D721Med (cell line): ENCODE results near the gene CELF5.

Source experiments
- DNase-seq: peaks from one replicate; pipeline ENCODE4 v3.0.0; 2011; ENCODE audit warnings: low spot score; ENCODE audit not compliant: insufficient read length
- FAIRE-seq: peaks from 2 replicates; lab custom pipeline; 2011; peaks lifted over from hg19 to GRCh38; lab: Jason Lieb, UNC
- CTCF ChIP-seq: IDR thresholded peaks from 2 replicates; pipeline ENCODE4 v1.5.1; 2012; ENCODE audit warnings: mild to moderate bottlenecking, control low read depth; ENCODE audit not compliant: insufficient read depth; ENCODE audit errors: missing control alignments

Gene CELF5

DNA sequence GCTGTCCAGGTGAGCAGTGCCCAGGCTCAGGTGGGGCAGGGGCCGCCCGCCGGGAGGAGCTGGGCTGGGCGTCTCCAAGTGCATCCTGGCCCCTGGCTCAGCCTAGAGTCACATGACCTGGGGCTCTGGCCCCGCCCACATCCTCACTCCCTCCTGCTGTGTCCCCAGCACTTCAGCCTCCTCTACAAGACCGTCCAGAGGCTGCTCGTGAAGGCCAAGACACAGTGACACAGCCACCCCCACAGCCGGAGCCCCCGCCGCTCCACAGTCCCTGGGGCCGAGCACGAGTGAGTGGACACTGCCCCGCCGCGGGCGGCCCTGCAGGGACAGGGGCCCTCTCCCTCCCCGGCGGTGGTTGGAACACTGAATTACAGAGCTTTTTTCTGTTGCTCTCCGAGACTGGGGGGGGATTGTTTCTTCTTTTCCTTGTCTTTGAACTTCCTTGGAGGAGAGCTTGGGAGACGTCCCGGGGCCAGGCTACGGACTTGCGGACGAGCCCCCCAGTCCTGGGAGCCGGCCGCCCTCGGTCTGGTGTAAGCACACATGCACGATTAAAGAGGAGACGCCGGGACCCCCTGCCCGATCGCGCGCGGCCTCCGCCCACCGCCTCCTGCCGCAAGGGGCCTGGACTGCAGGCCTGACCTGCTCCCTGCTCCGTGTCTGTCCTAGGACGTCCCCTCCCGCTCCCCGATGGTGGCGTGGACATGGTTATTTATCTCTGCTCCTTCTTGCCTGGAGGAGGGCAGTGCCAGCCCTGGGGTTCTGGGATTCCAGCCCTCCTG is 16.8 kb upstream of the CELF5 start:
- FAIRE-seq, result no peak

GRCh38 chr19:3208317-3209207 is 15.9 kb upstream of the CELF5 start:
- TF ChIP-seq CTCF, result no peak
- DNase-seq, result no peak
- FAIRE-seq, result no peak

More for the DNA sequence above, 16.8 kb upstream of the CELF5 start:
- peak; percentile 24 for DNase-seq
- TF ChIP-seq CTCF, result no peak

- peak; percentile 79 for DNase-seq
Observed at GRCh38 chr19:3210347-3211017, 14.0 kb upstream of the CELF5 start.

DNA sequence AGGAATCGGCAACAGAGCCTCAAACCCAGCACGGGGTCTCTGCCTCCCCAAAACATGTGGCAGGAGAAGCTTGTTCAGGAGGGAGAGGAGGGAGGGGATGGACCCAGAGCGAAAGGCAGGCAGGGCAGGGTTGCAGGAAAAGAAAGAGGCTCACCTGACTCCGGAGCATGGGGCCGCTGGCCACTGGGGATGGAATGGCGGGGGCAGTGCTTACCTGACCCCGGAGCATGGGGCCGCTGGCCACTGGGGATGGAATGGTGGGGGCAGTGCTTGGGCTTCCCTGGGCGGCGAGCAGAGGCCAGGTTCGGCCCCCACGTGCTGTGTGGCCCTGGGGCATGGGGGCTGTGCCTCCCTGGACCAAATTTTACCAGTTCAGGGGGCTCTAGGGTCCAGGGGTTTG is 13.3 kb upstream of the CELF5 start:
- no peak for DNase-seq
- no peak for TF ChIP-seq CTCF
- no peak for FAIRE-seq

More at GRCh38 chr19:3210347-3211017, 14.0 kb upstream of the CELF5 start:
- no peak for FAIRE-seq
- TF ChIP-seq CTCF, result peak; percentile 57

DNA sequence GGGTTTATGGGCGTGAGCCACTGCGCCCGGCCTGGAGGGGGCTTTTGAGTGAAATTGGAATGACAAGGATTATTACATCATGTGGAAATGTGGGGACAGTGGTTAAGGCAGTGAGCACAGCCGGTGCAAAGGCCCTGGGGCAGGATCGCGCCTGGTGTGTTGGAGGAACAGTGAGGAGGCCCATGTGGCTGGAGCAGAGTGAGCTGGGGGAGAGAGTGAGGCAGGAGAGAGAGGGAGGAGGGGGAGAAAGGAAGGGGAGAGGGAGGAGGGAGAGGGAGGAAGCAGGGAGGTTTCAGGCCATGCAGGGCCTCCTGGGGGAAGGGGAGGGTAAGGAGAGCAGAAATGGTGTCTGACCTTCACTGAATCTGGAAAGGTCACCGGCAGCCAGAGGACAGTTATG is 11.3 kb upstream of the CELF5 start:
- FAIRE-seq, result no peak
- no peak for DNase-seq
- TF ChIP-seq CTCF, result no peak

DNA sequence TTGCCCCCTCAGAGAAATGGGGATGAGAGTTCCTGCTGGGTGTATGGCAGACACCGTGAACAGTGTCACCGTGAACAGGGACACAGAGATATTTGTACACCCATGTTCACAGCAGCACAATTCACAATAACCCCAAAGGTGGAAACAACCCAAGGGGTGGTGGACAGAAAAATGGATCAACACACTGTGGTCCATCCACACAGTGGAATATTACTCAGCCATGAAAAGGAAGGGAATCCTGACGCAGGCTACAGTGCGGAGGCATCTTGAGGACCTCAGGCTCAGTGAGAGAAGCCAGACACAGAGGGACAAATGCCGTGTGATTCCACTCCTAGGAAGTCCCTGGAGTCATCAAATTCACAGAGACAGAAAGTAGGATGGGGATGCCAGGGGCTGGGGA is 7.6 kb upstream of the CELF5 start:
- FAIRE-seq (no peak), DNase-seq (no peak)
- no peak for TF ChIP-seq CTCF
